Panc1 (cell line): Measurements from ENCODE around the gene SLC9A9.

ENCODE experiments used
- POLR2AphosphoS5 ChIP-seq: IDR thresholded peaks from 2 replicates; pipeline ENCODE4 v1.6.1; 2012; ENCODE audit warnings: mild to moderate bottlenecking, low read depth, low read length, moderate library complexity
- SIN3A ChIP-seq: IDR thresholded peaks from 2 replicates; pipeline ENCODE4 v1.6.1; 2012; ENCODE audit warnings: low read depth, mild to moderate bottlenecking, low read length, moderate library complexity, borderline replicate concordance; ENCODE audit not compliant: insufficient read depth
- TF ChIP-seq, protein P1 (sequence below): fragments of 450-650 bp; IDR thresholded peaks from 2 replicates; pipeline ENCODE4 v1.5.1; 2017; ENCODE audit warnings: mild to moderate bottlenecking
- TF ChIP-seq, protein P2 (sequence below), 2 experiments: IDR thresholded peaks; 2 replicates each; pipeline ENCODE4 v1.6.1; 2011 to 2012; ENCODE audit warnings: low read depth in 2 of 2, control low read depth in 1 of 2, low read length in 1 of 2, mild to moderate bottlenecking in 1 of 2, moderate library complexity in 1 of 2; ENCODE audit not compliant: insufficient read depth in 1 of 2

DNA sequence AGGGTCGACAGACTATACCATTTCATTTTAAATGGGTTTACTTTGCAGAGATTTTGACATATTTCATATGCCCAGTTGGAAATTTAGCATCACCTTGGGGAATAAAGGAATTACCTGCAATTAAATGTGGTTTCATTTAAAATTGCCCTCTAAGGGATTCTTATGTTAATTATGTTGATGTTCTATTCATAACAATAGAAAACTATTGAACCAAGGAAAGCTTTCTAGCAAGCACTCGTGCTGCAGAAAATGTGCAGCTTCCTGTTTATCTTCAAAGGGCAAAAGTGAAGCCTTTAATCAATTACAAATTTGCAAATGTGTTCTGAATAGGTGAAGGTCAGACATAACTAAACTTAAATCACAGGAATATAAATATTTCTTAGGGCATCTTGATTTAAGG, 376.6 kb downstream of the SLC9A9 start:
- TF ChIP-seq, protein P1, sequence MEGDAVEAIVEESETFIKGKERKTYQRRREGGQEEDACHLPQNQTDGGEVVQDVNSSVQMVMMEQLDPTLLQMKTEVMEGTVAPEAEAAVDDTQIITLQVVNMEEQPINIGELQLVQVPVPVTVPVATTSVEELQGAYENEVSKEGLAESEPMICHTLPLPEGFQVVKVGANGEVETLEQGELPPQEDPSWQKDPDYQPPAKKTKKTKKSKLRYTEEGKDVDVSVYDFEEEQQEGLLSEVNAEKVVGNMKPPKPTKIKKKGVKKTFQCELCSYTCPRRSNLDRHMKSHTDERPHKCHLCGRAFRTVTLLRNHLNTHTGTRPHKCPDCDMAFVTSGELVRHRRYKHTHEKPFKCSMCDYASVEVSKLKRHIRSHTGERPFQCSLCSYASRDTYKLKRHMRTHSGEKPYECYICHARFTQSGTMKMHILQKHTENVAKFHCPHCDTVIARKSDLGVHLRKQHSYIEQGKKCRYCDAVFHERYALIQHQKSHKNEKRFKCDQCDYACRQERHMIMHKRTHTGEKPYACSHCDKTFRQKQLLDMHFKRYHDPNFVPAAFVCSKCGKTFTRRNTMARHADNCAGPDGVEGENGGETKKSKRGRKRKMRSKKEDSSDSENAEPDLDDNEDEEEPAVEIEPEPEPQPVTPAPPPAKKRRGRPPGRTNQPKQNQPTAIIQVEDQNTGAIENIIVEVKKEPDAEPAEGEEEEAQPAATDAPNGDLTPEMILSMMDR, result no peak
- TF ChIP-seq POLR2AphosphoS5 (no peak), SIN3A (no peak)
- TF ChIP-seq, protein P2, sequence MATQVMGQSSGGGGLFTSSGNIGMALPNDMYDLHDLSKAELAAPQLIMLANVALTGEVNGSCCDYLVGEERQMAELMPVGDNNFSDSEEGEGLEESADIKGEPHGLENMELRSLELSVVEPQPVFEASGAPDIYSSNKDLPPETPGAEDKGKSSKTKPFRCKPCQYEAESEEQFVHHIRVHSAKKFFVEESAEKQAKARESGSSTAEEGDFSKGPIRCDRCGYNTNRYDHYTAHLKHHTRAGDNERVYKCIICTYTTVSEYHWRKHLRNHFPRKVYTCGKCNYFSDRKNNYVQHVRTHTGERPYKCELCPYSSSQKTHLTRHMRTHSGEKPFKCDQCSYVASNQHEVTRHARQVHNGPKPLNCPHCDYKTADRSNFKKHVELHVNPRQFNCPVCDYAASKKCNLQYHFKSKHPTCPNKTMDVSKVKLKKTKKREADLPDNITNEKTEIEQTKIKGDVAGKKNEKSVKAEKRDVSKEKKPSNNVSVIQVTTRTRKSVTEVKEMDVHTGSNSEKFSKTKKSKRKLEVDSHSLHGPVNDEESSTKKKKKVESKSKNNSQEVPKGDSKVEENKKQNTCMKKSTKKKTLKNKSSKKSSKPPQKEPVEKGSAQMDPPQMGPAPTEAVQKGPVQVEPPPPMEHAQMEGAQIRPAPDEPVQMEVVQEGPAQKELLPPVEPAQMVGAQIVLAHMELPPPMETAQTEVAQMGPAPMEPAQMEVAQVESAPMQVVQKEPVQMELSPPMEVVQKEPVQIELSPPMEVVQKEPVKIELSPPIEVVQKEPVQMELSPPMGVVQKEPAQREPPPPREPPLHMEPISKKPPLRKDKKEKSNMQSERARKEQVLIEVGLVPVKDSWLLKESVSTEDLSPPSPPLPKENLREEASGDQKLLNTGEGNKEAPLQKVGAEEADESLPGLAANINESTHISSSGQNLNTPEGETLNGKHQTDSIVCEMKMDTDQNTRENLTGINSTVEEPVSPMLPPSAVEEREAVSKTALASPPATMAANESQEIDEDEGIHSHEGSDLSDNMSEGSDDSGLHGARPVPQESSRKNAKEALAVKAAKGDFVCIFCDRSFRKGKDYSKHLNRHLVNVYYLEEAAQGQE (IDR thresholded peaks at IDR 0.05; ENCODE audit: insufficient read depth in 1 of 2, low read depth in 2 of 2, low read length in 1 of 2), result no peak
